Hippocampal formation (tissue), 2 donors: ENCODE measurements around the gene NCL.
"Not testable (repeated sequence)": the region's sequence is repeated elsewhere in the genome, so short reads cannot be mapped to it uniquely, and the experiment has no call there.

ENCODE experiments used
- DNase-seq, 2 donors: peaks; one replicate each; lab custom pipeline; 2025; lab: John Stamatoyannopoulos, UW

NCL gene

GRCh38 chr2:231405601-231406367 lies 58.5 kb downstream of the NCL start:
- DNase-seq, result not testable (repeated sequence)

- DNase-seq, result not testable (repeated sequence)
Observed at GRCh38 chr2:231404183-231404578, 60.1 kb downstream of the NCL start.
